Lung (tissue), 12 donors: Measurements from ENCODE around the gene TMEM8B. TPM values are rescaled to one million over a fixed set of nuclear protein-coding genes. Genes with fewer than 3 reads are reported as not detected.

Experiments
- ATAC-seq: fragments of 200-7000 bp; cut with Tn5 transposase; one replicate; pipeline ENCODE4 v1.9.1; 2020; ENCODE audit warnings: moderate number of reproducible peaks; ENCODE audit not compliant: insufficient read depth, low FRiP score
- DNase-seq, 3 donors: peaks; one replicate each; pipeline ENCODE4 v3.0.0-alpha.2; 2013 to 2017
- H3K27ac ChIP-seq, 2 donors: one replicate each; pipeline ENCODE4 v1.5.1; 2013; ENCODE audit warnings: mild to moderate bottlenecking in 2 of 2, moderate library complexity in 2 of 2, control low read depth in 1 of 2, inconsistent platforms in 1 of 2, low read depth in 1 of 2, low read length in 1 of 2
- H3K27me3 ChIP-seq, 3 donors: one replicate each; pipeline ENCODE4 v1.5.1; 2013; ENCODE audit warnings: low read length in 2 of 3; ENCODE audit not compliant: control insufficient read depth in 3 of 3, insufficient read depth in 3 of 3
- H3K36me3 ChIP-seq, 4 donors: one replicate each; pipeline ENCODE4 v1.5.1; 2013; ENCODE audit warnings: low read length in 4 of 4, mild to moderate bottlenecking in 1 of 4, moderate library complexity in 1 of 4; ENCODE audit not compliant: control insufficient read depth in 4 of 4, insufficient read depth in 4 of 4
- H3K4me1 ChIP-seq, 5 donors: one replicate each; pipeline ENCODE4 v1.5.1; 2013; ENCODE audit warnings: low read length in 5 of 5, mild to moderate bottlenecking in 2 of 5, moderate library complexity in 1 of 5; ENCODE audit not compliant: control insufficient read depth in 5 of 5, insufficient read depth in 5 of 5
- H3K4me3 ChIP-seq: one replicate; pipeline ENCODE4 v1.5.1; 2013; ENCODE audit warnings: mild to moderate bottlenecking, control low read depth, moderate library complexity
- H3K9ac ChIP-seq, 2 donors: one replicate each; pipeline ENCODE4 v1.5.1; 2013; ENCODE audit warnings: low read length in 2 of 2, control low read depth in 1 of 2; ENCODE audit not compliant: insufficient read depth in 1 of 2
- H3K9me3 ChIP-seq, 4 donors: one replicate each; pipeline ENCODE4 v1.5.1; 2013; ENCODE audit warnings: low read length in 3 of 4, mild to moderate bottlenecking in 1 of 4, moderate library complexity in 1 of 4; ENCODE audit not compliant: control insufficient read depth in 4 of 4, insufficient read depth in 3 of 4
- WGBS, 2 donors: extraction: QIAGEN DNeasy Blood & Tissue Kit; methylation state at CpG; one replicate each; pipeline ENCODE4 v1.1.7; 2013; 5-methylcytosine and 5-hydroxymethylcytosine counted together
- polyA plus RNA-seq, 2 donors: library from polyadenylated mRNA; stranded (reverse); fragments of 200-250 nt; gene quantifications; one replicate each; pipeline ENCODE4 v1.2.1, GENCODE V29; 2013
- total RNA-seq, 2 donors: library from RNA; depleted of rRNA in 1 of 2; stranded (reverse); fragments of >200 nt in 1 of 2; gene quantifications; one replicate each; pipeline ENCODE4 v1.2.1, GENCODE V29; 2014 to 2021
- TF ChIP-seq, protein P1 (sequence below): IDR thresholded peaks from 2 replicates; pipeline ENCODE4 v1.5.1; 2012; ENCODE audit warnings: mild to moderate bottlenecking; ENCODE audit errors: control extremely low read depth, extremely low read depth
- donor health status: control.
- donor health status: control.
- donor health status: Bipolar disorder and iron deficiency.
- donor health status: healthy.
- donor health status: DM: yes; HTN: yes; CAD: no.

TMEM8B gene
- total and polyA plus RNA-seq, 4 donors, result 6.3 to 13.1 (median 9.1) TPM

DNA sequence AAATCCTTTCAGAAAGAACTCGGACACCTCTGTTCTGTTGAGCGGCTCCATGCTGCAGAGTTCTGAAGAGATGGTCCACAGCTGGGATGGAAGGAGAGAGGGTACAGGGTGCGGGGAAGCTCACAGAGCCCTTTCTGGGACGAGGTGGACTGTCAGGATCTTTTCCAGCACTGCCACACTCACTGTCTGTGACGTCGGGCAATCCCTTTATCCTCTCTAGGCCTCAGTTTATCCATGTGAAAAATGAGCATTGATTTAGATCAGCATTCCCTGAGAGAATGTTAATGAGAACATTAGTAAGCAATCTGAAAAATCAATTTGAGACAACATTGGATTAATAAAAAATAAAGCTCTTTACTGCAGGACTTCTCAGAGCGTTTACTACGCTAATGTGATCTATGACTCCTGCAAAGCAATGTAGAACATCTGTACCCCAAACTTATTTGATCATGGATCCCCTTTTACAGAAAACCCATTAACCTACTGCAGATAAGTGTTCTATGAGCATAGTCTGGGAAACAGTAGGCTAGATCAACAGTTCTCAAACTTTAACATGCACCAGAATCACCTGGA lies 41.4 kb downstream of the TMEM8B start, which contains the start of gene OR13J1:
TSS of gene OR13J1 (minus strand) at position 51 of the 573 bp plus-strand sequence. CDS start at position 51, 0 bp downstream.
- Histone ChIP-seq H3K9ac (no peak within 1 kb of the TSS), H3K9me3 (no peaks in the 10 kb centered on the region), H3K4me1 (peaks cover 0 to 4% (median 0%) of the 10 kb centered on the region in 5 donors), H3K36me3 (no peaks in the 10 kb centered on the region), H3K27me3 (no peaks in the 10 kb centered on the region), H3K4me3 (no peak within 1 kb of the TSS), H3K27ac (no peak within 1 kb of the TSS)
- no peak for ATAC-seq
- no peak for DNase-seq
- 90% methylated on average over 8 of the region's 8 CpGs for WGBS, 2 donors
- TF ChIP-seq, protein P1, sequence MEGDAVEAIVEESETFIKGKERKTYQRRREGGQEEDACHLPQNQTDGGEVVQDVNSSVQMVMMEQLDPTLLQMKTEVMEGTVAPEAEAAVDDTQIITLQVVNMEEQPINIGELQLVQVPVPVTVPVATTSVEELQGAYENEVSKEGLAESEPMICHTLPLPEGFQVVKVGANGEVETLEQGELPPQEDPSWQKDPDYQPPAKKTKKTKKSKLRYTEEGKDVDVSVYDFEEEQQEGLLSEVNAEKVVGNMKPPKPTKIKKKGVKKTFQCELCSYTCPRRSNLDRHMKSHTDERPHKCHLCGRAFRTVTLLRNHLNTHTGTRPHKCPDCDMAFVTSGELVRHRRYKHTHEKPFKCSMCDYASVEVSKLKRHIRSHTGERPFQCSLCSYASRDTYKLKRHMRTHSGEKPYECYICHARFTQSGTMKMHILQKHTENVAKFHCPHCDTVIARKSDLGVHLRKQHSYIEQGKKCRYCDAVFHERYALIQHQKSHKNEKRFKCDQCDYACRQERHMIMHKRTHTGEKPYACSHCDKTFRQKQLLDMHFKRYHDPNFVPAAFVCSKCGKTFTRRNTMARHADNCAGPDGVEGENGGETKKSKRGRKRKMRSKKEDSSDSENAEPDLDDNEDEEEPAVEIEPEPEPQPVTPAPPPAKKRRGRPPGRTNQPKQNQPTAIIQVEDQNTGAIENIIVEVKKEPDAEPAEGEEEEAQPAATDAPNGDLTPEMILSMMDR, result no peak

DNA sequence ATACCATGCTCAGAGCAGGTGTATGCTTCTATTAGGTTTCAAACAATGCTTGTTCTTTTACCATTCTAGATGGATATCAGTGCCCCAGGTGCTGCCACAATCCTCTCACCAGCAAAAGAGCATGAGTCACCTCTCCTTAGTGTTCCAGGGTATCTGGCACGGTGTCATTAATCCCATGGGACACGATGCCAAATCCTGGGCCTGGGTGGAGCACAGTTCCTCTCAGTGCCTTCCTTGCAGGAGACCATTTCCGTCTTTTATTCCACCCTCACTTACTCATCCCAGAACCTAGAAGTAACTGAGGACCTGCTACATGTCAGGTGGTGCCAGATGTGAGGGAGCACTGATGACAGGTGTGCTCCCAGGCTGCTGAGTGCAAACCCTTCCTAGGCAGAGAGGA lies 42.5 kb downstream of the TMEM8B start:
- H3K36me3 ChIP-seq, result no peaks in the 10 kb centered on the region
- H3K9ac ChIP-seq, result no peak overlapping the region
- no peaks in the 10 kb centered on the region for H3K27me3 ChIP-seq
- WGBS, 2 donors, result 68 to 88% methylated on average over 3 of the region's 3 CpGs
- H3K4me1 ChIP-seq, result peaks cover 0 to 4% (median 0%) of the 10 kb centered on the region in 5 donors
- H3K4me3 ChIP-seq, result no peak overlapping the region
- TF ChIP-seq, protein P1, result no peak
- no peak for DNase-seq
- H3K27ac ChIP-seq, result no peak overlapping the region
- ATAC-seq, result no peak
- H3K9me3 ChIP-seq, result no peaks in the 10 kb centered on the region

DNA sequence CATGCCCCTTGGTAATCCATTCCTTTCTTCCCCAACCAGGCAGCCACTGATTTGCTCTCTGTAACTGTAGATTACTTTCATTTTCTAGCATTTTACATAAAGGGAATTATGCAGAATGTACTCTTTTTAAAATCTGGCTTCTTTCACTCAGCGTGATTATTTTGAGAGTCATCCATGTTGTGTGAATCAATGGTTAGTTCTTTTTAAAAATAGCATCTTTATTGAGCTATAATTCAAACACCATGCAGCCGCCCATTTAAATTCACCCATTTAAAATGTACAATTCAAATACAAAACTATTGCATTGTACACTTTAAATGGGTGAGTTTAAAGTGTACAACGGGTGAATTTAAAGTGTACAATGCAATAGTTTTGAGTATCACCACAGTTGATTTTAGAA lies 43.5 kb downstream of the TMEM8B start:
- TF ChIP-seq, protein P1, result no peak
- peaks cover 0 to 4% (median 0%) of the 10 kb centered on the region in 5 donors for H3K4me1 ChIP-seq
- peaks cover 0 to 2% (median 0%) of the 10 kb centered on the region in 4 donors for H3K9me3 ChIP-seq
- H3K27ac ChIP-seq, result no peak overlapping the region
- H3K36me3 ChIP-seq, result no peaks in the 10 kb centered on the region
- no peak overlapping the region for H3K9ac ChIP-seq
- no peak for DNase-seq
- 71 to 81% methylated on average over 3 of the region's 3 CpGs for WGBS, 2 donors
- no peak overlapping the region for H3K4me3 ChIP-seq
- H3K27me3 ChIP-seq, result no peaks in the 10 kb centered on the region
- ATAC-seq, result no peak
